ENCODE data around the gene LRP5.
"Not testable (repeated sequence)": the region's sequence is repeated elsewhere in the genome, so short reads cannot be mapped to it uniquely, and the experiment has no call there.

LRP5 gene

DNA sequence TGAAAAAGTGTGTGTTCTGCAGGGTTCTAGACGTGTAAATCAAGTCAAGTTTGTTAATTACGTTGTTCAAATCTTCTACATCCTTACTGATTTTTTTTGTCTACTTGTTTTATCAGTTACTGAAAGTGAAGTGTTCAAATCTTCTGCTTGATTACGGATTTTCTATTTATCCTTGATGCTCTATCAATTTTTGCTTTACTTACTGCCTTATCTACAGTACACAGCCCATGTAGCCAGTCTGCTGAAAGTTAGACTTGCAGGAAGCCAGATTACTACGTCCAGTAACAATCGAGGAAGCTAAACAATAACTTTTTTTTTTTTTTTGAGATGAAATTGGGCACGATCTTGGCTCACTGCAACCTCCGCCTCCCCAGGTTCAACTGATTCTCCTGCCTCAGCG, 25.0 kb upstream of the LRP5 start:
- TF ChIP-seq POLR2A (IDR thresholded peaks at IDR 0.05; ENCODE audit: low read depth, low read length) (no peak), TAF1 (IDR thresholded peaks at IDR 0.05; ENCODE audit: borderline replicate concordance, low read depth, low read length) (no peak), POLR2AphosphoS5 (IDR thresholded peaks at IDR 0.05; ENCODE audit: low read depth, low read length) (no peak)
- FAIRE-seq (peak; percentile 14), DNase-seq (ENCODE audit: insufficient read length) (no peak)

DNA sequence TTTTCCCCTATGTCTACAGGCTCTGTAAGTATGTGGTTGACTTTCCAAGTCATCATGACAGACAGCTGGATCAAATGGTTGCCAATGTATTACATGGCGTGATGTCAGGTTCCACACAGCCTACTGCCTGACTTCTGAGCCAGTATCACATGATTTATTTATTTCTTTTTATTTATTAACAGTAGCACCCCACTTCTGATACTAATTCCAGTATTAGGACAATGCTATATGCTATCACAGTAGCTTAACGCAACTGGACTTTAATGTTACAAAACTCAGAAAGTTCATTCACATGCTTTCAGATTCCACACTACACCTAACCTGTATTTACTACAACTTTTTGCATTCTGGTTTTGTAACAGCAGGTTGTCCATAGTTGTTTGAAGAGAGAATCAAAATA, 22.9 kb upstream of the LRP5 start:
- TF ChIP-seq POLR2AphosphoS5 (IDR thresholded peaks at IDR 0.05; ENCODE audit: low read depth, low read length) (no peak), POLR2A (IDR thresholded peaks at IDR 0.05; ENCODE audit: low read depth, low read length) (no peak), TAF1 (IDR thresholded peaks at IDR 0.05; ENCODE audit: borderline replicate concordance, low read depth, low read length) (no peak)
- FAIRE-seq (no peak), DNase-seq (ENCODE audit: insufficient read length) (no peak)

DNA sequence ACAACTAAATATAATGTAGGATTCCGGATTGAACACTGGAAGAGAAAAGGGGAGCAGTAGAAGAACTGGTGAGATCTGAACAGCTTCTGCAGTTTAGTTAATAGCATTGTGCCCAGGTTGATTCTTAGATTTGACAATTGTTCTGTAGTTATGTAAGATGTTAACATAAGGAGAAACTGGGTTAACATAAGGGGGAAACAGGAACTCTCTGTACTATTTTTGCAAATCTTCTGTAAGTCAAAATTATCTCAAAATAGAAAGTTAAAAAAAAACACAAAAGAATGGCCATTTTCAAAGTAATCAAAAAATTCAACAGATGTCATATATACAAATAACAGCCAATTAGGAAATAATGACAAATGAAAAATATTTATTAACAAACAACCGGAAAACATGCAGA, 18.7 kb upstream of the LRP5 start:
- DNase-seq (ENCODE audit: insufficient read length) = no peak
- FAIRE-seq = no peak
- no peak for TF ChIP-seq TAF1 (IDR thresholded peaks at IDR 0.05; ENCODE audit: borderline replicate concordance, low read depth, low read length)
- no peak for TF ChIP-seq POLR2AphosphoS5 (IDR thresholded peaks at IDR 0.05; ENCODE audit: low read depth, low read length)
- no peak for TF ChIP-seq POLR2A (IDR thresholded peaks at IDR 0.05; ENCODE audit: low read depth, low read length)

DNA sequence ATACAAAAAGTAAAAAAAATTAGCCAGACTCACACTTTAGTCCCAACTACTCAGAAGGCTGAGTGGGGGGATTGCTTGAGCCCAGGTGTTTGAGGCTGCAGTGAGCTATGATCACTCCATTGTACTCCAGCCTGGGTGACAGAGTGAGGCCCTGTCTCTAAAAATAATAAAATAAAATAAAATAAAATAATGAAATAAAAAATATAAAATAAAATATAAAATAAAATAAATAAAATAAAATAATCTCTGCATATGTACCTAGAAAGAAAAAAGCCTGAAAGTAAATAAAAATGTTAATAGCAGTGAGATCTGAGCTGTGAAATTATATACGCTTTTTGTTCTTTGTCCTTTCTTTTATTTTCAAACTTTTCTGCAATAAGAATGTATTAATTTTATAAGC, 17.1 kb upstream of the LRP5 start:
- TF ChIP-seq POLR2A (IDR thresholded peaks at IDR 0.05; ENCODE audit: low read depth, low read length) (no peak), POLR2AphosphoS5 (IDR thresholded peaks at IDR 0.05; ENCODE audit: low read depth, low read length) (no peak), TAF1 (IDR thresholded peaks at IDR 0.05; ENCODE audit: borderline replicate concordance, low read depth, low read length) (no peak)
- FAIRE-seq (no peak), DNase-seq (ENCODE audit: insufficient read length) (no peak)

DNA sequence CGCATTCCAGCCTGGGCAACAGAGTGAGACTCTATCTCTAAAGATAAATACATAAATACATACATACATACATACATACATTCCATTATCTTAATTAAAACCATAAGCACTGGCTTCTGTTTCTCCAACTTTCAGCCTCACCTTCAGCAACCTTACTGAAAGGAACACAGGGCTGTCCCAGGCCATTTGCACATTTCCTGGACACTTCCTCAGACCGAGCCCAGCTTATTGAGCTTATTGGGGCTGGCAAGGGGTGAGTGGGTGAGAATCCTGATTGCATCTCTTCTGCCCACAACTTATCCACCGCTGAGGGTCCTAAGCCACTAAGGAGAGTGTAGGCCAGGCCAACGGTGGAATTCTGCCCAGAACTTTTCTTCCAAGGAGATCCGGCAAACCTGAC, 16.5 kb upstream of the LRP5 start:
- DNase-seq (ENCODE audit: insufficient read length) = no peak
- FAIRE-seq = no peak
- TF ChIP-seq POLR2AphosphoS5 (IDR thresholded peaks at IDR 0.05; ENCODE audit: low read depth, low read length) = no peak
- no peak for TF ChIP-seq POLR2A (IDR thresholded peaks at IDR 0.05; ENCODE audit: low read depth, low read length)

DNA sequence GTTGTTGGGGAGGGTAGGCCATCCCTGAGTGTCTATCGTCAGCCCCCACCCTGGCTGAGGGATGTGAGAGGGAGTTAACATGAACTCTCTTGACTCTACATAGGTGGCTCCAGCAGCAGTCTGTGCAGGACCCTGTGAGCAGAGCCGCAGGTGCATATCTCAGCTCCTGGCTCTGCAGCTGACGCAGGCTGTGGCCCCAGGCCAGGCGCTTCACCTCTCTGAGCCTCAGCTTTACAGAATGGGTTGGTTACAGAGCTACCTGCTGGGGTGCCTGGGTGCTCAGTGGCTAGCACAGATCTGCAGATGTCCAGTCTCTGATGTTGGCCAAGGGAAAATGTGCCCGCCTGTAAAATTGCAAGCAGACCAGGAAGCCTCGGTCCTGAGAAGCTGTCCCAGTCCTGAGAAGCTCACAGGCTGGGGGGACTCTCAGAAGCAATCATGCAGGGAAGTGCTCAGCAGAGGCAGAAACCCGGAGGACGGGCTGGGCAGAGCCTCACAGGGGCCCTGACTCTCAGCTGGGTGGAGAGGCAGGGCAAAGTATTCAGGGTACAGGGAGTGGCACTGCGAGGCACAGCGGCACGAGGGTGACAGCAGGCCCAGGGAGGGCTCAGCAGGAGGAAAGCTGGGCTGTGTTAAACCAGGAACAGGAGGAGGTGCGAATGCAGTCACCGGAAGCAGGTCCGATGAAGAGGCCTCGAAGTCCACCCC, 15.9 kb upstream of the LRP5 start:
- DNase-seq (ENCODE audit: insufficient read length) = no peak
- FAIRE-seq = no peak
- no peak for TF ChIP-seq POLR2AphosphoS5 (IDR thresholded peaks at IDR 0.05; ENCODE audit: low read depth, low read length)
- TF ChIP-seq TAF1 (IDR thresholded peaks at IDR 0.05; ENCODE audit: borderline replicate concordance, low read depth, low read length) = no peak
- TF ChIP-seq POLR2A (IDR thresholded peaks at IDR 0.05; ENCODE audit: low read depth, low read length) = no peak

DNA sequence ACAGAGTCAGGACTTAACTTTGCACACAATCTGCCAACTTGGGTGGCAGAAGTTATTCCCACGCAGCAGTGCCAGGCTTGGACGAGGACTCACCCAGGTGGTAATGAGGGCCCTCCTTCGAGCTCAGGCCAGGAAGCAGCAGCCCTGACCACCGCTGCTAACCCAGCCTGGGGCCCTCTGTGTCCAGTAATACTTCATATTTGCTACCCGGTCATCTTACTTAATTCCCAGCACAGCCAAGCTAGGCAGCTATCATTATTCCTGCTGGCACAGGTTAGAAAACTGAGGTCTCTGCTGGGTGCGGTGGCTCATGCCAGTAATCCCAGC, 15.4 kb upstream of the LRP5 start:
- no peak for TF ChIP-seq TAF1 (IDR thresholded peaks at IDR 0.05; ENCODE audit: borderline replicate concordance, low read depth, low read length)
- TF ChIP-seq POLR2AphosphoS5 (IDR thresholded peaks at IDR 0.05; ENCODE audit: low read depth, low read length) = no peak
- no peak for TF ChIP-seq POLR2A (IDR thresholded peaks at IDR 0.05; ENCODE audit: low read depth, low read length)
- no peak for FAIRE-seq
- DNase-seq (ENCODE audit: insufficient read length) = no peak

DNA sequence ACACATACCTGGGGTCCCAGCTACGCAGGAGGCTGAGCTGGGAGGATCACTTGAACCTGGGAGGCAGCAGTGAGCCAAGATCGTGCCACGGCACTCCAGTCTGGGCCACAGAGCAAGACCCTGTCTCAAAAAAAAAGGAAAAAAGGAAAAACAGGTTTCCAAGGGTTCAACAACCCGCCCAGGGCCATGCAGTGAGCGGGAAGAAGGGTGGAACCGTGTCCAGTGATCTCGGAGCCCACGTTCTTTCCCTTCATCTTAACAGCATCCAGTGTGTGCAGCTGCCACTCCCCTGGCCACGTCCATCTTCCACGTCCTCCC, 14.9 kb upstream of the LRP5 start:
- FAIRE-seq (no peak), DNase-seq (ENCODE audit: insufficient read length) (no peak)
- TF ChIP-seq POLR2AphosphoS5 (IDR thresholded peaks at IDR 0.05; ENCODE audit: low read depth, low read length) = no peak
- TF ChIP-seq POLR2A (IDR thresholded peaks at IDR 0.05; ENCODE audit: low read depth, low read length) = no peak
- no peak for TF ChIP-seq TAF1 (IDR thresholded peaks at IDR 0.05; ENCODE audit: borderline replicate concordance, low read depth, low read length)

DNA sequence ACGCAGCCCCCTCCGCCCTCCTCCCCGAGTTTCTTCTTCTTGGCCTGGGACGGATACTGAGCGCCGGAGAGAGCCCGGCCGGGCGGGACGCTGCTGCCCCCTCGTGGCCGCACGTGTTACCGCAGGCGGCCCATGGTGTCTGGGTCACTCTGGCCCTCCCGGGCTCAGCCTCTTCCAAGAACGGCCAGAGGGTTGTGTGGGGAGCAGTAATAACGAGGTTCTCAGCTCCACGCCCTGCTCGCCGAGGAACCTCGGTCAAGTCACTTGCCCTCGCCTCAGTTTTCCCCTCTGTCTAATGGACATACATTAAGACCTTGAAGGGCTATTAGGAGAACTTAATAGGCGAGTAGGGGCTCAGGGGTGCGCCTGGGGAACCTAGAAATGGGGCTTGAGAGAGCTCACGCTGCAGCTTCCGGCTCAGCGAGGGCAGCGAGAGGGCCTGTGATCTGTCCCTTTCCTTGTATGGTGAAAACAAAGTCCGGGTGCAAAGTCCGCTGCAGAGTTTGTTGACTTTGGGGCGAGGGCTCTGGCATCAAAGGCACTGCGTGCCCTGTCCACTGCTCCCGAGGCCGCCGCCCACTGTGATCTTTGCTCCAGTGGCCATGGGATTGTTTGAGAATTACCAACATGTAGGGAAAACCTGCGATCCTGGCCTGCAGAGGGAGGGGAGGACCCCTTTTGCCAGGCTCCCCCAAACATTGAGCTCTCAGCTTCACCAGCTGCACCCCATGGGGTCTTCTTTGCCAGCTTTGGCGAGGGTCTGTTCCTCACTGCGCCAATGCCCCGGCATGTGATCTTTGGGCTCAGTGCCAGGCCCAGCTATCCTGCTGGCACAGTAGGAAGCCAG, 14.4 kb upstream of the LRP5 start:
- DNase-seq (ENCODE audit: insufficient read length) (peak; percentile 83), FAIRE-seq (peak; percentile 92)
- TF ChIP-seq POLR2AphosphoS5 (IDR thresholded peaks at IDR 0.05; ENCODE audit: low read depth, low read length) (no peak), POLR2A (IDR thresholded peaks at IDR 0.05; ENCODE audit: low read depth, low read length) (no peak), TAF1 (IDR thresholded peaks at IDR 0.05; ENCODE audit: borderline replicate concordance, low read depth, low read length) (no peak)

DNA sequence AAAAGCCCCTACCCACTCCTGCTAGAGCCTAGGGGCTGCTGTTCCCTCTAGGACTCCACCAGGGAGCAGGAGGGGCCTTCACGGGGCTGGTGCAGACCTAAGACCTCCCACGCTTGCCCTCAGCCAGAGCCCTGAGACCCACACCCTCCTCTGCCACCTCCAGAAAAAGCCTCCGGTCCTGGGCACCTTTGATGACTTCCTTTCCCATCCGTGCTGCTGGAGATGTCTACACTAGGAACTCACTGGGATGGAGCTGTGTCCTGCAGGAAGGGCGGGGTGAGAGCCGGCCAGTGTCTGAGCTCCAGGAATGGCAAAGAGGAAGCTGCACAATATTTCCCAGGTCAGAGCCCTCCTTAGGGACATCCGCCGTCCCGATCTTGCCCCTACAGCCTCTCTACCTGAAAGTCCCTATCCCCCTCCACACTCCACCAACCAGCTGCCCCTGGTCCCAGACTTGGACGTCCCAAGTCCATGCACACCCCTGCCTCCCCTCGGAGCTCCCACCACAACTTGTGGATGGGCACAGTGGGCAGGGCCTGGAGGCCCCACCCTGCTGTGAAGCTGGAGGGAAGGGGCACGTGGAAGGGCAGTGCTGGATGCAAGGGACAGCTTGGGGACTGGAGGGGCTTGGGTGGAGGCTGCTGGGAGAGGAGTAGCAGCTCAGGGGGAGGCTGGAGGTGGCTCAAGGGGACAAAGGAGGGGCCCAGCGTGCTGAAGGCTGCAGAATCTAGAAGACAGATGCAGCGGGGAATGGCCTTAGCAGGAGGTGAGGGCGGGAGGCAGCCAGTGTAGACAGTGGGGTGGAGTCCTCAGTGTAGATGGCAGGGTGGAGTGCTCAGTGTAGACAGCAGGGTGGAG, 13.5 kb upstream of the LRP5 start:
- no peak for FAIRE-seq
- DNase-seq (ENCODE audit: insufficient read length) = no peak
- no peak for TF ChIP-seq POLR2A (IDR thresholded peaks at IDR 0.05; ENCODE audit: low read depth, low read length)
- TF ChIP-seq POLR2AphosphoS5 (IDR thresholded peaks at IDR 0.05; ENCODE audit: low read depth, low read length) = no peak
- TF ChIP-seq TAF1 (IDR thresholded peaks at IDR 0.05; ENCODE audit: borderline replicate concordance, low read depth, low read length) = no peak

DNA sequence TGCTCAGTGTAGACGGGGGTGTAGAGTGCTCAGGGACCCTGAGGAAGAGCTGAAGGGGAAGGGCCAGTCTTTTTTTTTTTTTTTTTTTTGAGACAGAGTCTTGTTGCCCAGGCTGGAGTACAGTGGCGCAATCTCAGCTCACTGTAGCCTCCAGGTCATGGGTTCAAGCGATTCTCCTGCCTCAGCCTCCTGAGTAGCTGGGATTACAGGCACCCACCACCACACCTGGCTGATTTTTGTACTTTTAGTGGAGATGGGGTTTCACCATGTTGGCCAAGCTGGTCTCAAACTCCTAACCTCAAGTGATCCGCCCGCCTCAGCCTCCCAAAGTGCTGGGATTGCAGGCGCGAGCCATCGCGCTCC, 12.9 kb upstream of the LRP5 start:
- not testable (repeated sequence) for FAIRE-seq; DNase-seq (ENCODE audit: insufficient read length)

All from GM12892 (cell line).